Astrocyte (in vitro differentiated cells and primary cell): ENCODE results near the gene ARHGEF2. TPM values are rescaled to one million over a fixed set of nuclear protein-coding genes. Genes with fewer than 3 reads are reported as not detected.
A peak's percentile ranks its signal among the peaks of the same experiment; 100 is the strongest.

ENCODE experiments used
- DNase-seq: peaks from one replicate; pipeline ENCODE4 v3.0.0-alpha.2; 2010; ENCODE audit warnings: low read depth
- FAIRE-seq: peaks from 2 replicates; lab custom pipeline; 2011; peaks lifted over from hg19 to GRCh38; lab: Jason Lieb, UNC
- H2AFZ ChIP-seq: 2 replicates; pipeline ENCODE4 v1.6.0; 2012; ENCODE audit warnings: low read depth, low read length, inconsistent platforms
- H3K27ac ChIP-seq: 2 replicates; pipeline ENCODE4 v1.5.1; 2011; ENCODE audit warnings: low read depth, low read length, inconsistent platforms
- H3K27me3 ChIP-seq: 2 replicates; pipeline ENCODE4 v1.6.0; 2011; ENCODE audit warnings: low read length, inconsistent platforms; ENCODE audit not compliant: insufficient read depth
- H3K36me3 ChIP-seq: 2 replicates; pipeline ENCODE4 v1.5.1; 2011; ENCODE audit warnings: low read length, inconsistent platforms; ENCODE audit not compliant: insufficient read depth
- H3K4me1 ChIP-seq: 2 replicates; pipeline ENCODE4 v1.5.1; 2011; ENCODE audit warnings: low read length, inconsistent platforms; ENCODE audit not compliant: insufficient read depth
- H3K4me2 ChIP-seq: 2 replicates; pipeline ENCODE4 v1.6.0; 2012; ENCODE audit warnings: low read length, inconsistent platforms
- H3K4me3 ChIP-seq: 2 replicates; pipeline ENCODE4 v1.5.1; 2011; ENCODE audit warnings: low read depth, mild to moderate bottlenecking, low read length, inconsistent platforms; ENCODE audit not compliant: insufficient read depth
- H3K79me2 ChIP-seq: 2 replicates; pipeline ENCODE4 v1.6.0; 2012; ENCODE audit warnings: mild to moderate bottlenecking, low read length, inconsistent platforms; ENCODE audit not compliant: insufficient read depth
- H3K9ac ChIP-seq: 2 replicates; pipeline ENCODE4 v1.6.0; 2012; ENCODE audit warnings: mild to moderate bottlenecking, low read length, inconsistent platforms
- H3K9me3 ChIP-seq: 2 replicates; pipeline ENCODE4 v1.5.1; 2012; ENCODE audit warnings: low read depth, mild to moderate bottlenecking, low read length, inconsistent platforms; ENCODE audit not compliant: insufficient read depth
- H4K20me1 ChIP-seq: 2 replicates; pipeline ENCODE4 v1.6.0; 2012; ENCODE audit warnings: low read length, inconsistent platforms; ENCODE audit not compliant: insufficient read depth
- H3K27ac Mint-ChIP-seq: one replicate; pipeline ENCODE4 v1.8.0; 2021; ENCODE audit warnings: mild to moderate bottlenecking, mixed read lengths; ENCODE audit not compliant: unreplicated experiment
- H3K27me3 Mint-ChIP-seq: one replicate; pipeline ENCODE4 v1.8.0; 2021; ENCODE audit warnings: low read depth, mixed read lengths; ENCODE audit not compliant: unreplicated experiment
- H3K36me3 Mint-ChIP-seq: one replicate; pipeline ENCODE4 v1.8.0; 2021; ENCODE audit warnings: low read depth, mixed read lengths; ENCODE audit not compliant: unreplicated experiment
- H3K4me1 Mint-ChIP-seq: one replicate; pipeline ENCODE4 v1.8.0; 2021; ENCODE audit warnings: low read depth, mixed read lengths; ENCODE audit not compliant: unreplicated experiment
- H3K4me3 Mint-ChIP-seq: one replicate; pipeline ENCODE4 v1.8.0; 2021; ENCODE audit warnings: mild to moderate bottlenecking, moderate library complexity, mixed read lengths; ENCODE audit not compliant: unreplicated experiment
- H3K9me3 Mint-ChIP-seq: one replicate; pipeline ENCODE4 v1.8.0; 2021; ENCODE audit warnings: mild to moderate bottlenecking, mixed read lengths; ENCODE audit not compliant: unreplicated experiment
- EZH2 ChIP-seq: IDR thresholded peaks from 2 replicates; pipeline ENCODE4 v1.6.1; 2012; ENCODE audit warnings: mild to moderate bottlenecking, low read length, inconsistent platforms; ENCODE audit not compliant: insufficient read depth
- total RNA-seq: library from RNA; stranded (reverse); gene quantifications from 2 replicates; pipeline ENCODE4 v1.2.1, GENCODE V29; 2021
- TF ChIP-seq, protein P1 (sequence below): IDR thresholded peaks from 2 replicates; pipeline ENCODE4 v1.5.1; 2011; ENCODE audit warnings: low read depth, mild to moderate bottlenecking, inconsistent platforms, low read length, moderate library complexity; ENCODE audit not compliant: insufficient read depth

The ARHGEF2 gene
- total RNA-seq, 1 donor from 2014 or later: 99.3 TPM

DNA sequence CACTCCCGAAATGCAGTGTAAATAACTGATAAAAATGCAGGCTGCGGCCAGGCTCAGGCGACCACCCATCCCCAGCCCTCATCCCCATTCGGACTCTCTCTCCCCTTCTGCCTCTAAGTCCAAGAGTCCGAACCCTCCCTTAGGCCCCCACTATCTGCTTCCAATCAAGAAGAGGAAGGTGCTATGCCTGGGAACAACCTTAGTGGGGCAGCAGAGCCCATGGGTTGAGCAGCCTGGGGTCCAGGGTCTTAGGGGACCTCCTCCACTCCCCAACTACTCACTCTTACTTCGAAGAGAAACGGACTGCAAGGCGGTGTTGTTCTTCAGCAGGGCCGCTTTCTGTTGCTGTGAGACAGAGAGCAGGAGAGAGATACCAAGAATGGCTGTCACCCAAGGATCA is 12.2 kb downstream of the ARHGEF2 start:
- peaks cover 82% of the 10 kb centered on the region for H3K79me2 ChIP-seq
- no peak overlapping the region for H3K4me2 ChIP-seq
- H3K9me3 ChIP-seq: no peaks in the 10 kb centered on the region
- H2AFZ ChIP-seq: no peak overlapping the region
- Mint-ChIP-seq H3K27me3 (no peaks in the 10 kb centered on the region), H3K9me3 (no peaks in the 10 kb centered on the region), H3K4me3 (no peak overlapping the region), H3K36me3 (peaks cover 33% of the 10 kb centered on the region), H3K4me1 (peaks cover 47% of the 10 kb centered on the region), H3K27ac (no peak overlapping the region)
- H3K27me3 ChIP-seq: no peaks in the 10 kb centered on the region
- H3K36me3 ChIP-seq: peaks cover 63% of the 10 kb centered on the region
- no peak overlapping the region for H3K27ac ChIP-seq
- H3K4me1 ChIP-seq: peaks cover 58% of the 10 kb centered on the region
- no peak for DNase-seq
- FAIRE-seq: no peak
- TF ChIP-seq, protein P1, sequence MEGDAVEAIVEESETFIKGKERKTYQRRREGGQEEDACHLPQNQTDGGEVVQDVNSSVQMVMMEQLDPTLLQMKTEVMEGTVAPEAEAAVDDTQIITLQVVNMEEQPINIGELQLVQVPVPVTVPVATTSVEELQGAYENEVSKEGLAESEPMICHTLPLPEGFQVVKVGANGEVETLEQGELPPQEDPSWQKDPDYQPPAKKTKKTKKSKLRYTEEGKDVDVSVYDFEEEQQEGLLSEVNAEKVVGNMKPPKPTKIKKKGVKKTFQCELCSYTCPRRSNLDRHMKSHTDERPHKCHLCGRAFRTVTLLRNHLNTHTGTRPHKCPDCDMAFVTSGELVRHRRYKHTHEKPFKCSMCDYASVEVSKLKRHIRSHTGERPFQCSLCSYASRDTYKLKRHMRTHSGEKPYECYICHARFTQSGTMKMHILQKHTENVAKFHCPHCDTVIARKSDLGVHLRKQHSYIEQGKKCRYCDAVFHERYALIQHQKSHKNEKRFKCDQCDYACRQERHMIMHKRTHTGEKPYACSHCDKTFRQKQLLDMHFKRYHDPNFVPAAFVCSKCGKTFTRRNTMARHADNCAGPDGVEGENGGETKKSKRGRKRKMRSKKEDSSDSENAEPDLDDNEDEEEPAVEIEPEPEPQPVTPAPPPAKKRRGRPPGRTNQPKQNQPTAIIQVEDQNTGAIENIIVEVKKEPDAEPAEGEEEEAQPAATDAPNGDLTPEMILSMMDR: peak; percentile 6
- TF ChIP-seq EZH2: no peak
- H3K4me3 ChIP-seq: no peak overlapping the region
- peaks cover 82% of the 10 kb centered on the region for H4K20me1 ChIP-seq
- no peak overlapping the region for H3K9ac ChIP-seq

DNA sequence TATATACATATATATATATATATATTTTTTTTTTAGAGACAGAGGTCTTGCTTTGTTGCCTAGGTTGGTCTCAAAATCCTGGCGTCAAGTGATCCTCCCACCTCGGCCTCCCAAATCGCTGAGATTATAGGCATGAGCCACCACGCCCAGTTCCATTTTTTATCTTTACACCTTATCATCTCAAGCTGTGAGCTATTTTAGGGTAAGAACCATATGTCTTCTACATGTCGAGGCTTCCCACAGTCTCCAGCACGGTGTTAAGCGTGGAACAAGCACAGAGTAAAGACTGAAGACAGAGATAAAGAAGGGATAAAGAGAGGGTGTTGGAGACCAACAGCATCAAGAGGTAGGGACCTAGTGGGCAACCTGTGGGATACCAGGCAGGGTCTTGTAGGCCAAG is 14.2 kb downstream of the ARHGEF2 start:
- H3K36me3 Mint-ChIP-seq: peaks cover 35% of the 10 kb centered on the region
- H3K4me3 Mint-ChIP-seq: no peak overlapping the region
- H3K79me2 ChIP-seq: peaks cover 77% of the 10 kb centered on the region
- no peak overlapping the region for H2AFZ ChIP-seq
- DNase-seq (no peak), FAIRE-seq (no peak)
- no peak overlapping the region for H3K27ac Mint-ChIP-seq
- H3K27me3 Mint-ChIP-seq: no peaks in the 10 kb centered on the region
- H3K4me2 ChIP-seq: no peak overlapping the region
- no peaks in the 10 kb centered on the region for H3K27me3 ChIP-seq
- H3K4me3 ChIP-seq: no peak overlapping the region
- H4K20me1 ChIP-seq: peaks cover 75% of the 10 kb centered on the region
- H3K4me1 Mint-ChIP-seq: peaks cover 39% of the 10 kb centered on the region
- no peaks in the 10 kb centered on the region for H3K9me3 ChIP-seq
- H3K9ac ChIP-seq: no peak overlapping the region
- peaks cover 46% of the 10 kb centered on the region for H3K4me1 ChIP-seq
- H3K27ac ChIP-seq: no peak overlapping the region
- no peak for TF ChIP-seq EZH2
- TF ChIP-seq, protein P1: no peak
- H3K9me3 Mint-ChIP-seq: no peaks in the 10 kb centered on the region
- H3K36me3 ChIP-seq: peaks cover 75% of the 10 kb centered on the region

DNA sequence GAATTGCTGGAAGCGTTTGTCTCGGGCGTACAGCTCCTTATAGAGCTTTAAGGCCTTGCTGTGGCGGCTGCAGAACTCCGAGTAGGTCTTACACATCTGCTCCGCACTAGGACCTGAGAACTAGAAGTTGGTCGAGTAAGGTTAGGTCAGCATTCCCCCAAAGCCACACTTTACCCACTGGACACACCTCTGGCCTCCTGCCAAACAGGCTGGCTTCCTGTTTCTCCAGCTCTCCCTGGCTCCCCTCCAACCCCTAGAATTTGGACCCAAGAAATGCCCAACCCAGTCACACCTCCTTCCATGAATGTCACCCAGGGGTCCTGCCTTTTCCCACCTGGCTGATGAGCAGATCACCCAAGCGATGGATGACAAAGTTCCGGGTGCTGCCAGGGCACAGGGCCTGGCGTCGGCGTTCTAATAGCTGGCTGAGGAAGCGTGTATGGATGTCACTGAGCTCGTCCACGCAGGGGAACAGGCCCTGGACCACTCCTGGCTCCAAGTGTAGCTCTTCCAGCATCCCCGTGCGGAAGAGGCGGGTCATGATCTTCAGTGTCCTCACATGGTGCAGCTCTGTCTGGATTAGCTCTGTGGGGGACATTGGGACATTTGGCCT is 15.6 kb downstream of the ARHGEF2 start:
- peaks cover 39% of the 10 kb centered on the region for H3K36me3 Mint-ChIP-seq
- DNase-seq (peak; percentile 63), FAIRE-seq (no peak)
- TF ChIP-seq EZH2: no peak
- TF ChIP-seq, protein P1: no peak
- H3K4me3 Mint-ChIP-seq: no peak overlapping the region
- Histone ChIP-seq H3K4me2 (peak overlapping the region; percentile 55), H3K4me3 (no peak overlapping the region), H3K36me3 (peaks cover 68% of the 10 kb centered on the region), H3K4me1 (peaks cover 31% of the 10 kb centered on the region), H2AFZ (no peak overlapping the region), H3K9ac (peak overlapping the region; percentile 52), H3K27me3 (no peaks in the 10 kb centered on the region), H3K79me2 (peaks cover 66% of the 10 kb centered on the region), H3K27ac (peak overlapping the region; percentile 72), H3K9me3 (no peaks in the 10 kb centered on the region), H4K20me1 (peaks cover 64% of the 10 kb centered on the region)
- H3K4me1 Mint-ChIP-seq: peaks cover 24% of the 10 kb centered on the region
- no peak overlapping the region for H3K27ac Mint-ChIP-seq
- no peaks in the 10 kb centered on the region for H3K9me3 Mint-ChIP-seq
- H3K27me3 Mint-ChIP-seq: no peaks in the 10 kb centered on the region
